ENCODE data around the gene ODAD2. TPM values are rescaled to one million over a fixed set of nuclear protein-coding genes. Genes with fewer than 3 reads are reported as not detected.

The ODAD2 gene
- total RNA-seq, 1 experiment from 2014 or later, result 20.4 TPM

GRCh38 chr10:27832826-27833225 is 166.1 kb downstream of the ODAD2 start:
- Histone ChIP-seq H3K9me3 (ENCODE audit: control insufficient read depth in 1 of 2, insufficient read depth in 1 of 2, low read depth in 1 of 2, low read length in 2 of 2) (no peaks in the 10 kb centered on the region), H3K4me2 (ENCODE audit: low read length) (no peak overlapping the region), H2AFZ (ENCODE audit: low read depth, low read length, poor library complexity, severe bottlenecking) (no peak overlapping the region), H3K4me3 (replicated peaks in 1 of 2; ENCODE audit: low read depth in 1 of 2, low read length in 2 of 2) (no peak overlapping the region), H3K9ac (ENCODE audit: low read length) (no peak overlapping the region), H3K4me1 (ENCODE audit: control insufficient read depth in 1 of 2, insufficient read depth in 2 of 2, low read length in 2 of 2) (no peaks in the 10 kb centered on the region), H3K27ac (ENCODE audit: low read depth, low read length) (no peak overlapping the region), H3K27me3 (ENCODE audit: insufficient read depth, low read length) (no peaks in the 10 kb centered on the region), H4K20me1 (ENCODE audit: insufficient read depth) (no peaks in the 10 kb centered on the region), H3K79me2 (ENCODE audit: insufficient read depth, low read length) (no peaks in the 10 kb centered on the region), H3K36me3 (ENCODE audit: control insufficient read depth in 1 of 2, insufficient read depth in 2 of 2, low read length in 2 of 2) (no peaks in the 10 kb centered on the region), H3K9me2 (ENCODE audit: insufficient read depth) (no peaks in the 10 kb centered on the region)
- POLR2A ChIA-PET, result no interaction called here
- CTCF ChIA-PET, result no interaction called here
- no TSS peak for BruUV-seq (replicated peaks)
- DNase-seq (ENCODE audit: low read depth, low spot score) (no peak), ATAC-seq (no peak)
- intact Hi-C loops (cut with micrococcal nuclease), result no loop called here
- TF ChIP-seq ZBTB33 (IDR thresholded peaks at IDR 0.05; ENCODE audit: extremely low read depth, insufficient replicate concordance, low read length) (no peak), JUND (IDR thresholded peaks at IDR 0.05) (no peak), EZH2phosphoT487 (IDR thresholded peaks at IDR 0.05; ENCODE audit: borderline replicate concordance) (no peak), RAD21 (IDR thresholded peaks at IDR 0.05; ENCODE audit: low read depth) (no peak)
- RAD21 ChIA-PET (ENCODE audit: low non-redundant PET in 1 of 2, low total read pairs in 2 of 2, uncharacterized antibody in 2 of 2, unreplicated experiment in 2 of 2), result no interaction called here

DNA sequence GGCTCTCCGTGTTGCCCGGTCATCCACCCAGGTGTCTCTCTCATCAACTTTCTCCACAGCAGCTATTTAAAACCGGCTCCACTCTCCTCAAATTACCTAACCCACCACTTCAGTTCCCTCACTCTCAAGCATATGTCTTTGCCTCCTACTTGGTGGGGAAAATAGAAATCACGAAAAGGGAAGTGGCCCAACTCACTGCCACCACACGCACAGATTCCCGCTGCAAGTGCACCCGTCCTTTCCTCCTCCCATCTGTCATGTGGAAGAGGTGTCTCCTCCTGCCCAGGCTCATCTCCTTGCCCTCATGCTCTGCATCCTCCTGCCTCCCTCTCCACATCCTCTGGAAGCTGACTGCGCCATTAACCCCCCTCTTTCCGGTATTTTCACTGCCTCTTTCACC is 172.5 kb downstream of the ODAD2 start:
- Histone ChIP-seq H3K9me3 (ENCODE audit: control insufficient read depth in 1 of 2, insufficient read depth in 1 of 2, low read depth in 1 of 2, low read length in 2 of 2) (no peaks in the 10 kb centered on the region), H2AFZ (ENCODE audit: low read depth, low read length, poor library complexity, severe bottlenecking) (no peak overlapping the region), H3K9me2 (ENCODE audit: insufficient read depth) (0 out of 2 replicates have a peak, but pooled peaks cover 5% of the 10 kb centered on the region), H3K36me3 (ENCODE audit: control insufficient read depth in 1 of 2, insufficient read depth in 2 of 2, low read length in 2 of 2) (no peaks in the 10 kb centered on the region), H3K4me1 (ENCODE audit: control insufficient read depth in 1 of 2, insufficient read depth in 2 of 2, low read length in 2 of 2) (peaks cover 2 to 5% of the 10 kb centered on the region in 2 experiments; a peak in 2 of 4 replicates), H3K27ac (ENCODE audit: low read depth, low read length) (no peak overlapping the region), H3K27me3 (ENCODE audit: insufficient read depth, low read length) (no peaks in the 10 kb centered on the region), H3K4me3 (replicated peaks in 1 of 2; ENCODE audit: low read depth in 1 of 2, low read length in 2 of 2) (no peak overlapping the region), H3K4me2 (ENCODE audit: low read length) (no peak overlapping the region), H4K20me1 (ENCODE audit: insufficient read depth) (no peaks in the 10 kb centered on the region), H3K9ac (ENCODE audit: low read length) (no peak overlapping the region), H3K79me2 (ENCODE audit: insufficient read depth, low read length) (no peaks in the 10 kb centered on the region)
- DNase-seq (ENCODE audit: low read depth, low spot score) (no peak), ATAC-seq (no peak)
- no TSS peak for BruUV-seq (replicated peaks)
- ChIA-PET POLR2A (no interaction called here), RAD21 (ENCODE audit: low non-redundant PET in 1 of 2, low total read pairs in 2 of 2, uncharacterized antibody in 2 of 2, unreplicated experiment in 2 of 2) (no interaction called here), CTCF (no interaction called here)
- intact Hi-C loops (cut with micrococcal nuclease), result no loop called here
- TF ChIP-seq SIN3A (IDR thresholded peaks at IDR 0.05; ENCODE audit: low read depth), result no peak
- TF ChIP-seq, protein P1, sequence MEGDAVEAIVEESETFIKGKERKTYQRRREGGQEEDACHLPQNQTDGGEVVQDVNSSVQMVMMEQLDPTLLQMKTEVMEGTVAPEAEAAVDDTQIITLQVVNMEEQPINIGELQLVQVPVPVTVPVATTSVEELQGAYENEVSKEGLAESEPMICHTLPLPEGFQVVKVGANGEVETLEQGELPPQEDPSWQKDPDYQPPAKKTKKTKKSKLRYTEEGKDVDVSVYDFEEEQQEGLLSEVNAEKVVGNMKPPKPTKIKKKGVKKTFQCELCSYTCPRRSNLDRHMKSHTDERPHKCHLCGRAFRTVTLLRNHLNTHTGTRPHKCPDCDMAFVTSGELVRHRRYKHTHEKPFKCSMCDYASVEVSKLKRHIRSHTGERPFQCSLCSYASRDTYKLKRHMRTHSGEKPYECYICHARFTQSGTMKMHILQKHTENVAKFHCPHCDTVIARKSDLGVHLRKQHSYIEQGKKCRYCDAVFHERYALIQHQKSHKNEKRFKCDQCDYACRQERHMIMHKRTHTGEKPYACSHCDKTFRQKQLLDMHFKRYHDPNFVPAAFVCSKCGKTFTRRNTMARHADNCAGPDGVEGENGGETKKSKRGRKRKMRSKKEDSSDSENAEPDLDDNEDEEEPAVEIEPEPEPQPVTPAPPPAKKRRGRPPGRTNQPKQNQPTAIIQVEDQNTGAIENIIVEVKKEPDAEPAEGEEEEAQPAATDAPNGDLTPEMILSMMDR (IDR thresholded peaks at IDR 0.05 in 2 of 3, conservative IDR thresholded peaks at IDR 0.05 in 1 of 3; ENCODE audit: borderline replicate concordance in 1 of 3, insufficient read depth in 1 of 3, low read depth in 2 of 3, low read length in 2 of 3), result no peak
- no peak for TF ChIP-seq TCF7L2 (IDR thresholded peaks at IDR 0.05; ENCODE audit: borderline replicate concordance, extremely low read depth, insufficient read depth, insufficient read length)
- no peak for TF ChIP-seq POLR2A (IDR thresholded peaks at IDR 0.05; ENCODE audit: borderline replicate concordance, extremely low read depth, insufficient read depth, insufficient read length)
- TF ChIP-seq EGR1 (IDR thresholded peaks at IDR 0.05; ENCODE audit: low read depth), result no peak
- no peak for TF ChIP-seq POLR2AphosphoS5 (IDR thresholded peaks at IDR 0.05; ENCODE audit: low read depth, low read length)
- TF ChIP-seq REST (IDR thresholded peaks at IDR 0.05; ENCODE audit: low read depth), result no peak

Data from HCT116 (cell line).